ENCODE data around the gene TGDS. TPM values are rescaled to one million over a fixed set of nuclear protein-coding genes. Genes with fewer than 3 reads are reported as not detected.

The TGDS gene
- total RNA-seq, 4 donors from 2014 or later, result 3.0 to 20.2 (median 9.6) TPM

- no peak for DNase-seq
- TF ChIP-seq POLR2A (IDR thresholded peaks at IDR 0.05) (no peak), CTCF (IDR thresholded peaks at IDR 0.05) (no peak), POLR2AphosphoS5 (IDR thresholded peaks at IDR 0.05) (no peak), EP300 (IDR thresholded peaks at IDR 0.05; ENCODE audit: low read depth) (no peak)
- in situ Hi-C loops (cut with MboI; ENCODE audit: low pct_ligation_motif_present in 1 of 4, low pct_unique_long_range_greater_than_20kb in 1 of 4, low sequenced_read_pairs in 3 of 4) (no loop called here), intact Hi-C loops (cut with DNase I; ENCODE audit: low total_unique reads) (no loop called here)
- H3K27ac ChIP-seq, result no peak overlapping the region
- no peaks in the 10 kb centered on the region for H3K36me3 ChIP-seq
- H3K9me3 ChIP-seq, result no peaks in the 10 kb centered on the region
- peaks cover 0 to 8% (median 4%) of the 10 kb centered on the region in 4 donors for H3K4me1 ChIP-seq
- no peaks in the 10 kb centered on the region for H3K27me3 ChIP-seq
- WGBS, 2 donors (ENCODE audit: low coverage in 1 of 2), result 91% methylated on average over 4 of the region's 4 CpGs; no CpG with 5 or more reads in 1 of the 2 donors
- H3K4me3 ChIP-seq, result no peak overlapping the region
These were observed 11.1 kb upstream of the TGDS start for GRCh38 chr13:94607056-94607455.

GRCh38 chr13:94602467-94602866, 6.5 kb upstream of the TGDS start:
- TF ChIP-seq POLR2A (IDR thresholded peaks at IDR 0.05) (no peak), EP300 (IDR thresholded peaks at IDR 0.05; ENCODE audit: low read depth) (no peak), POLR2AphosphoS5 (IDR thresholded peaks at IDR 0.05) (no peak), CTCF (IDR thresholded peaks at IDR 0.05) (no peak)
- no peak for DNase-seq
- WGBS, 2 donors (ENCODE audit: low coverage in 1 of 2), result 34 to 50% methylated on average over 1 of the region's 1 CpG
- in situ Hi-C loops (cut with MboI; ENCODE audit: low pct_ligation_motif_present in 1 of 4, low pct_unique_long_range_greater_than_20kb in 1 of 4, low sequenced_read_pairs in 3 of 4), result no loop called here
- H3K27ac ChIP-seq, result peak overlapping the region; percentile 75 to 99 (median 88)
- no peaks in the 10 kb centered on the region for H3K9me3 ChIP-seq
- no peaks in the 10 kb centered on the region for H3K27me3 ChIP-seq
- H3K36me3 ChIP-seq, result no peaks in the 10 kb centered on the region
- peak overlapping the region; percentile 59 to 100 (median 70) for H3K4me3 ChIP-seq
- intact Hi-C loops (cut with DNase I; ENCODE audit: low total_unique reads), result no loop called here
- H3K4me1 ChIP-seq, result peaks cover 0 to 12% (median 4%) of the 10 kb centered on the region in 4 donors

GRCh38 chr13:94601446-94602431, 5.8 kb upstream of the TGDS start, which contains the start of gene GPR180:
Gene GPR180 (plus strand): TSS chr13:94601857. CDS start chr13:94601928, 71 bp downstream.
- H3K36me3 ChIP-seq, result no peaks in the 10 kb centered on the region
- H3K27ac ChIP-seq, result peak within 1 kb of the TSS; percentile 75 to 99 (median 88)
- TF ChIP-seq POLR2A (IDR thresholded peaks at IDR 0.05), result peak; percentile 70
- TF ChIP-seq POLR2AphosphoS5 (IDR thresholded peaks at IDR 0.05), result peak; percentile 70 to 89 (median 71)
- no peak for TF ChIP-seq CTCF (IDR thresholded peaks at IDR 0.05)
- intact Hi-C loops (cut with DNase I; ENCODE audit: low total_unique reads), result no loop called here
- 2 to 3% methylated on average over 5 to 34 of the region's 71 CpGs for WGBS, 2 donors (ENCODE audit: low coverage in 1 of 2)
- H3K27me3 ChIP-seq, result no peaks in the 10 kb centered on the region
- peaks cover 0 to 12% (median 4%) of the 10 kb centered on the region in 4 donors for H3K4me1 ChIP-seq
- peak within 1 kb of the TSS; percentile 59 to 100 (median 70) for H3K4me3 ChIP-seq
- in situ Hi-C loops (cut with MboI; ENCODE audit: low pct_ligation_motif_present in 1 of 4, low pct_unique_long_range_greater_than_20kb in 1 of 4, low sequenced_read_pairs in 3 of 4), result no loop called here
- no peaks in the 10 kb centered on the region for H3K9me3 ChIP-seq
- DNase-seq, result peak; percentile 96

- TF ChIP-seq POLR2A (IDR thresholded peaks at IDR 0.05), result no peak
- TF ChIP-seq POLR2AphosphoS5 (IDR thresholded peaks at IDR 0.05), result no peak
- no peak for TF ChIP-seq EP300 (IDR thresholded peaks at IDR 0.05; ENCODE audit: low read depth)
- intact Hi-C loops (cut with DNase I; ENCODE audit: low total_unique reads), result no loop called here
- no peak for DNase-seq
These were observed 3.9 kb upstream of the TGDS start for GRCh38 chr13:94599877-94600276.

More at GRCh38 chr13:94599877-94600276, 3.9 kb upstream of the TGDS start:
- H3K36me3 ChIP-seq, result no peaks in the 10 kb centered on the region
- H3K27me3 ChIP-seq, result no peaks in the 10 kb centered on the region
- in situ Hi-C loops (cut with MboI; ENCODE audit: low pct_ligation_motif_present in 1 of 4, low pct_unique_long_range_greater_than_20kb in 1 of 4, low sequenced_read_pairs in 3 of 4), result no loop called here
- no peak overlapping the region for H3K27ac ChIP-seq
- no peak overlapping the region for H3K4me3 ChIP-seq
- WGBS, 2 donors (ENCODE audit: low coverage in 1 of 2), result 80 to 86% methylated on average over 2 to 3 of the region's 3 CpGs
- no peaks in the 10 kb centered on the region for H3K9me3 ChIP-seq
- H3K4me1 ChIP-seq, result peaks cover 7 to 21% (median 10%) of the 10 kb centered on the region in 4 donors

All from transverse colon (tissue), 4 donors.